Measurements from ENCODE around the gene CYTH1. TPM values are rescaled to one million over a fixed set of nuclear protein-coding genes. Genes with fewer than 3 reads are reported as not detected.

The CYTH1 gene
- total RNA-seq, 1 experiment from 2014 or later, result 9.7 TPM

GRCh38 chr17:78665952-78666920 lies 115.8 kb downstream of the CYTH1 start:
- H3K4me1 Mint-ChIP-seq, result peaks cover 10 to 14% of the 10 kb centered on the region in 2 experiments
- Histone ChIP-seq H3K79me2 (ENCODE audit: insufficient read depth, low read length) (no peaks in the 10 kb centered on the region), H3K23ac (ENCODE audit: insufficient read length, low read depth, low read length) (no peak overlapping the region), H3K27ac (ENCODE audit: insufficient read length, low read depth, low read length) (no peak overlapping the region), H4K8ac (replicated peaks; ENCODE audit: insufficient read length, low read depth, low read length) (no peak overlapping the region), H4K20me1 (ENCODE audit: control insufficient read depth, insufficient read depth, insufficient read length) (no peaks in the 10 kb centered on the region), H3K4me1 (ENCODE audit: insufficient read depth, low read length) (no peaks in the 10 kb centered on the region), H3T11ph (ENCODE audit: low read length) (no peak overlapping the region), H3K56ac (ENCODE audit: insufficient read length, low read depth, low read length) (no peak overlapping the region), H3K23me2 (ENCODE audit: insufficient read length, low read depth, low read length, poor library complexity, severe bottlenecking) (no peaks in the 10 kb centered on the region), H4K91ac (ENCODE audit: insufficient read length, low read depth, low read length) (no peak overlapping the region), H3K14ac (ENCODE audit: insufficient read depth, low read length) (no peak overlapping the region; the same call in 1 of the 2 replicates), H4K5ac (ENCODE audit: insufficient read length, low read depth, low read length) (no peak overlapping the region), H2BK12ac (ENCODE audit: insufficient read length, low read depth, low read length) (no peak overlapping the region), H3K4ac (ENCODE audit: low read depth, low read length) (no peak overlapping the region), H2AFZ (ENCODE audit: low read length) (no peak overlapping the region), H3K9ac (ENCODE audit: extremely low read depth, insufficient read length, low read length) (no peak overlapping the region), H2BK5ac (ENCODE audit: insufficient read length, low read length) (no peak overlapping the region), H2BK20ac (ENCODE audit: low read depth, low read length, poor library complexity, severe bottlenecking) (no peak overlapping the region), H3K27me3 (ENCODE audit: insufficient read depth, low read length) (no peaks in the 10 kb centered on the region), H3K9me3 (ENCODE audit: control insufficient read depth, low read depth, low read length) (no peaks in the 10 kb centered on the region), H2BK15ac (ENCODE audit: low read depth, low read length) (no peak overlapping the region), H3K4me2 (ENCODE audit: insufficient read depth, insufficient read length, low read length) (no peak overlapping the region), H3K18ac (ENCODE audit: insufficient read length, low read depth, low read length) (no peak overlapping the region), H2AK5ac (ENCODE audit: insufficient read length, low read length) (no peak overlapping the region), H2BK120ac (ENCODE audit: low read depth, low read length, poor library complexity, severe bottlenecking) (no peak overlapping the region), H3K79me1 (ENCODE audit: insufficient read depth, low read depth, low read length, poor library complexity, severe bottlenecking) (no peaks in the 10 kb centered on the region)
- TF ChIP-seq CTCF (conservative IDR thresholded peaks at IDR 0.05), result no peak
- no peak for DNase-seq
- WGBS (ENCODE audit: extremely low coverage, insufficient read length, low lambda C conversion rate), result no CpG with 5 or more reads among the region's 19 CpGs
- H3K9me3 Mint-ChIP-seq, result peaks cover 0 to 3% of the 10 kb centered on the region in 2 experiments; a peak in 1 of 5 replicates
- no peaks in the 10 kb centered on the region; a peak in 1 of 7 replicates for H3K36me3 Mint-ChIP-seq (ENCODE audit: insufficient read depth in 1 of 3, low read depth in 3 of 3)
- H3K4me3 Mint-ChIP-seq, result no peak overlapping the region
- no peaks in the 10 kb centered on the region; the same call in 1 of the 2 replicates for H3K27me3 Mint-ChIP-seq (ENCODE audit: low read depth)
- H3K27ac Mint-ChIP-seq, result no peak overlapping the region; a peak in 1 of 7 replicates
